ENCODE results near the gene EMX2.

EMX2 gene

DNA sequence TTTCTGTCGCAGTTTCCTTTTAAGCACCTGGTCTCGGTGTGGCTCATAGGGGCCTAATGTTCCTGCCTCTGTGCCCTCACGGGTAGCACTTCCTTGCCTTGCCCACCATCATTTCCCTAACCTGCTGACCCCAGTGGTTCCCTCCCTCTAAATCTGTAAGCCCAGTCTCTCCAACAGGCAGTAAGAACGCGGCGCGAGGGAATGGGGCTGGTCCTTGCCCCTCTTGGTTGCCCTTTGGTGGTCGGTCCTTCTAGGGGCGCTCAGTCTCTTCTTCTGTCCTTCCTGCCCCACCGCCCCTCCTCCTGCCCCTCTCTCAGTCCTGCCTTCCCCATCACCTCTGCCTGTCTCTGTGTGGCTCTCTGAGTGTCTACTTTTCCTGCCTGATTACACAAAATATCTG, 21.2 kb downstream of the EMX2 start:
- no peak for TF ChIP-seq ELF4 (IDR thresholded peaks at IDR 0.05)
- TF ChIP-seq FOXK2 (IDR thresholded peaks at IDR 0.05) = no peak
- TF ChIP-seq FOXM1 (IDR thresholded peaks at IDR 0.05; ENCODE audit: borderline replicate concordance) = no peak
- TF ChIP-seq NFRKB (IDR thresholded peaks at IDR 0.05) = no peak
- no peak for TF ChIP-seq LEF1 (IDR thresholded peaks at IDR 0.05; ENCODE audit: borderline replicate concordance)
- TF ChIP-seq L3MBTL2 (conservative IDR thresholded peaks at IDR 0.05) = no peak
- TF ChIP-seq SP1 (IDR thresholded peaks at IDR 0.05) = no peak
- no peak for TF ChIP-seq TARDBP (IDR thresholded peaks at IDR 0.05)
- no peak for TF ChIP-seq ARNT (IDR thresholded peaks at IDR 0.05)
- TF ChIP-seq BHLHE40 (IDR thresholded peaks at IDR 0.05; ENCODE audit: borderline replicate concordance) = no peak
- TF ChIP-seq CTBP1 (IDR thresholded peaks at IDR 0.05; ENCODE audit: borderline replicate concordance) = no peak
- no peak for DNase-seq (ENCODE audit: extremely low spot score)
- ChIA-PET POLR2A (no interaction called here), CTCF (no interaction called here)

DNA sequence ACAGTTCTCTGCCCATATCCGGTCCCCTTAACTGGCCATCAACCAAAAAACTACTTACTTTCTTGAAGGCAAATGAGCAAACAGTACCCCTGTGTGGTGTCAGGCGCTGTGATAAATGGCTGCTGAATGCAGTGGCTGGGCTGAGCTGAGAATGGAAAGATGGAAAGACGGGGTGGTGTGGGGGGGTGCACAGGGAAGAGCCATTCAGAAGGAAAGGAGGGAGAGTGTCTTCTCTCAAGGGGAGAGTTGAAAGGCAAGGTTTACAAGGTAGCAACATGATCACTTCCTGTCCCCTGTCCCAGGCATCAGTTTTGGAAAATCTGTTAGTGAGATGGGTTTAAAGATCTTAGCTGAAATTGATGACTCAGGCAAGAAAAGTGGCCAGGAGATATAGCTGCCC, 22.5 kb downstream of the EMX2 start:
- no peak for TF ChIP-seq FOXA1 (IDR thresholded peaks at IDR 0.05)
- TF ChIP-seq LEF1 (IDR thresholded peaks at IDR 0.05; ENCODE audit: borderline replicate concordance) = no peak
- no peak for TF ChIP-seq TARDBP (IDR thresholded peaks at IDR 0.05)
- TF ChIP-seq HDGF (IDR thresholded peaks at IDR 0.05; ENCODE audit: borderline replicate concordance) = no peak
- TF ChIP-seq L3MBTL2 (conservative IDR thresholded peaks at IDR 0.05) = no peak
- no peak for TF ChIP-seq BHLHE40 (IDR thresholded peaks at IDR 0.05; ENCODE audit: borderline replicate concordance)
- no peak for TF ChIP-seq ARNT (IDR thresholded peaks at IDR 0.05)
- no peak for TF ChIP-seq ZNF384 (IDR thresholded peaks at IDR 0.05)
- TF ChIP-seq, protein P1, sequence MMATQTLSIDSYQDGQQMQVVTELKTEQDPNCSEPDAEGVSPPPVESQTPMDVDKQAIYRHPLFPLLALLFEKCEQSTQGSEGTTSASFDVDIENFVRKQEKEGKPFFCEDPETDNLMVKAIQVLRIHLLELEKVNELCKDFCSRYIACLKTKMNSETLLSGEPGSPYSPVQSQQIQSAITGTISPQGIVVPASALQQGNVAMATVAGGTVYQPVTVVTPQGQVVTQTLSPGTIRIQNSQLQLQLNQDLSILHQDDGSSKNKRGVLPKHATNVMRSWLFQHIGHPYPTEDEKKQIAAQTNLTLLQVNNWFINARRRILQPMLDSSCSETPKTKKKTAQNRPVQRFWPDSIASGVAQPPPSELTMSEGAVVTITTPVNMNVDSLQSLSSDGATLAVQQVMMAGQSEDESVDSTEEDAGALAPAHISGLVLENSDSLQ (IDR thresholded peaks at IDR 0.05) = no peak
- no peak for TF ChIP-seq SP1 (IDR thresholded peaks at IDR 0.05)
- no peak for TF ChIP-seq NFRKB (IDR thresholded peaks at IDR 0.05)
- TF ChIP-seq CTBP1 (IDR thresholded peaks at IDR 0.05; ENCODE audit: borderline replicate concordance) = no peak
- TF ChIP-seq FOXM1 (IDR thresholded peaks at IDR 0.05; ENCODE audit: borderline replicate concordance) = no peak
- TF ChIP-seq SUZ12 (IDR thresholded peaks at IDR 0.05) = no peak
- no peak for TF ChIP-seq FOXK2 (IDR thresholded peaks at IDR 0.05)
- no peak for DNase-seq (ENCODE audit: extremely low spot score)
- ChIA-PET CTCF (no interaction called here), POLR2A (no interaction called here)

DNA sequence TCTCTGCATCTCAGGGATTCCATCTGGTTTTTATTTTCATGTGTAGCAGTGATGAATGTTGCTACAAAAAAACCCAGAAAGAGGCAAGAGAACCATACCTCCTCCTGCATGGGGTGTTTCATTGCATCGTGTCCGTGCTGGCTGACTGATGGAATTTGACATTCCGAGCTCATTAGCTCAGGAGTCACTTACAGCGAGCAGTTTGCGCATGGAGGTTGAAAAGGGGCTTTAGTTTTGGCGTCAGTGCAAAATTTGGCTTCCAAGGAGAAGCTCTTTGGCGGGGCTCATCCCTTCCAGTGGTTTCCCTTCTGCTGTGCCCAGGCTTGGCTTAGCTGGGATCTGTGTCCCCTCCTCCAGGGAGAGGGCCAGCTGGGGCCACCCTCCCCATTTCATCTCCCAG, 25.8 kb downstream of the EMX2 start:
- TF ChIP-seq ARNT (IDR thresholded peaks at IDR 0.05) = no peak
- TF ChIP-seq BHLHE40 (IDR thresholded peaks at IDR 0.05; ENCODE audit: borderline replicate concordance) = no peak
- TF ChIP-seq, protein P1 (IDR thresholded peaks at IDR 0.05) = no peak
- POLR2A ChIA-PET = no interaction called here
- CTCF ChIA-PET = no interaction called here
- DNase-seq (ENCODE audit: extremely low spot score) = no peak

DNA sequence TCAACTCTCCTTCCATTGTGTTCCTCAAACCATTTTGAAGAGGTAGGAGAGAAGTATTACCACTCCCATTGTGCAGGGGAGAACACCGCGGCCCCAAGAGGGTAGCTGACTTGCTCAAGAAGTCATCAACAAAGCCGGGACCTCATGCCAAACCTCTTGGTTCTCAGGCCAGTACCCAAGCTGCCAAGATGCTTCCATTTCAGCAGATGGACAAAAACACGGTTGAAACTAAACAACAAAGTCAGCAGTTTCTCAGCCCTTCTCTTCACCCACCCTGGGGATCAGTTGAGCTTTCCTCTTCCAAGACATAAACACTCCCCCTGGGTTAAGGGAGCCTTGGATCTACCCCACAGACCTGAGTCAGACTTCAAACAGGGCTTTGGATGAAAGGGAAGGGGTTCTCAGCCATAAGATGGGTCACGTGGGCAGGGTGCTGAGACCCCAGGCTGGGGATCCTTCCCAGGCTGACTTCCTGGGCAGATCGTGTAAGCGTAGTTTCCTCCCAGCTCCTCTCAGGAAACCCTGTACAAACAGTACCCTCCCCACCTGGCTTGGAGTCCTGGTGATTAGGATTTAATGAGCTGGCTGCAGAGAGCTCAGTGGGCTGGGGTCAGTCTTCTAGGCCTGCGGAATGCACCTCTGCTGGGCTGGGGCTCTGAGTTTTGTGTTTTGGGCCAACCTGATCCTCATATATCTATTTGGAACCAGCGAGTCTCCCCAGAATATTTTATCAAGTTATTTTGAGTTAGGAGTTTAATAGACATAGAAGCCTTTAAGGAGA, 27.3 kb downstream of the EMX2 start:
- no peak for DNase-seq (ENCODE audit: extremely low spot score)
- CTCF ChIA-PET = interaction anchor here (0.6 kb wide), 1 partner anchor 361 kb away, joined by 3 read pairs; no protein-coding TSS in a partner anchor
- POLR2A ChIA-PET = no interaction called here
- TF ChIP-seq FOXA1 (IDR thresholded peaks at IDR 0.05) = no peak
- no peak for TF ChIP-seq SP1 (IDR thresholded peaks at IDR 0.05)
- TF ChIP-seq, protein P1 (IDR thresholded peaks at IDR 0.05) = no peak
- no peak for TF ChIP-seq TARDBP (IDR thresholded peaks at IDR 0.05)
- no peak for TF ChIP-seq LEF1 (IDR thresholded peaks at IDR 0.05; ENCODE audit: borderline replicate concordance)
- TF ChIP-seq ELF4 (IDR thresholded peaks at IDR 0.05) = no peak
- no peak for TF ChIP-seq BHLHE40 (IDR thresholded peaks at IDR 0.05; ENCODE audit: borderline replicate concordance)
- TF ChIP-seq L3MBTL2 (conservative IDR thresholded peaks at IDR 0.05) = no peak
- no peak for TF ChIP-seq FOXM1 (IDR thresholded peaks at IDR 0.05; ENCODE audit: borderline replicate concordance)
- no peak for TF ChIP-seq CTBP1 (IDR thresholded peaks at IDR 0.05; ENCODE audit: borderline replicate concordance)
- TF ChIP-seq ZNF384 (IDR thresholded peaks at IDR 0.05) = no peak
- no peak for TF ChIP-seq SUZ12 (IDR thresholded peaks at IDR 0.05)
- no peak for TF ChIP-seq ARNT (IDR thresholded peaks at IDR 0.05)
- TF ChIP-seq NFRKB (IDR thresholded peaks at IDR 0.05) = no peak
- no peak for TF ChIP-seq FOXK2 (IDR thresholded peaks at IDR 0.05)
- no peak for TF ChIP-seq HDGF (IDR thresholded peaks at IDR 0.05; ENCODE audit: borderline replicate concordance)

DNA sequence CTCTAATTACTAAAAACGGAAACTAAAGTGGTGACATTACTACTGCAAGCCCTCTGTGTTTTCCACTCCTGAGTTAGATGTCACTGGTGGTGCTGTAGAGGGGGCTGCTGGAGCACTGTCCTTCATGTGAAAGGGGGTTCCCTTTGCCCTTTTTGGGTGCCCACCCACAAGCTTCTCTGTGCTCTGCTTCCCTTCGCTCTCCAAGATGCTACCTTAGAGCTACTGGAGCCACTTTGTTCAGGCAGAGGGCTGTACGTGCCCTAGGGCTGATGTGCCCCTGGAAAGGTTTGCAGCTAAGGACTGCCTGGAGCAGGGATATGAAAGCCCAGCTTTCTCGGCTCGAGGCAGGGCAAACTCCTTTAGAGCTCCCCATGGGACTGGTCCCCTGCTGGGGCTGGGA, 28.3 kb downstream of the EMX2 start:
- no peak for DNase-seq (ENCODE audit: extremely low spot score)
- ChIA-PET CTCF (no interaction called here), POLR2A (no interaction called here)
- TF ChIP-seq NFRKB (IDR thresholded peaks at IDR 0.05) = no peak
- TF ChIP-seq FOXM1 (IDR thresholded peaks at IDR 0.05; ENCODE audit: borderline replicate concordance) = no peak
- no peak for TF ChIP-seq FOXK2 (IDR thresholded peaks at IDR 0.05)
- TF ChIP-seq ELF4 (IDR thresholded peaks at IDR 0.05) = no peak
- TF ChIP-seq ZNF384 (IDR thresholded peaks at IDR 0.05) = no peak
- TF ChIP-seq, protein P1 (IDR thresholded peaks at IDR 0.05) = no peak
- no peak for TF ChIP-seq BHLHE40 (IDR thresholded peaks at IDR 0.05; ENCODE audit: borderline replicate concordance)
- TF ChIP-seq FOXA1 (IDR thresholded peaks at IDR 0.05) = no peak
- TF ChIP-seq HDGF (IDR thresholded peaks at IDR 0.05; ENCODE audit: borderline replicate concordance) = no peak
- TF ChIP-seq LEF1 (IDR thresholded peaks at IDR 0.05; ENCODE audit: borderline replicate concordance) = no peak
- no peak for TF ChIP-seq L3MBTL2 (conservative IDR thresholded peaks at IDR 0.05)
- no peak for TF ChIP-seq TARDBP (IDR thresholded peaks at IDR 0.05)
- TF ChIP-seq CTBP1 (IDR thresholded peaks at IDR 0.05; ENCODE audit: borderline replicate concordance) = no peak
- no peak for TF ChIP-seq SUZ12 (IDR thresholded peaks at IDR 0.05)
- no peak for TF ChIP-seq SP1 (IDR thresholded peaks at IDR 0.05)
- TF ChIP-seq ARNT (IDR thresholded peaks at IDR 0.05) = no peak

Measured in HEK293T (cell line).